AG04450 (cell line): ENCODE data around the gene PPP1R9B. TPM values are rescaled to one million over a fixed set of nuclear protein-coding genes. Genes with fewer than 3 reads are reported as not detected.

Experiments
- CTCF ChIA-PET: fragments of 300-600, 350-600 bp; formaldehyde crosslinking; extraction: SDS; loops from one replicate; lab custom pipeline; 2022; ENCODE audit warnings: antibody characterized with exemption, inconsistent platforms; lab: Charles Lee
- POLR2A ChIA-PET: fragments of 350-600 bp; formaldehyde crosslinking; extraction: SDS; loops from one replicate; lab custom pipeline; 2021; ENCODE audit warnings: antibody characterized with exemption, inconsistent platforms; lab: Yijun Ruan, JAX
- DNase-seq: peaks from one replicate; pipeline ENCODE4 v3.0.0-alpha.2; 2011; ENCODE audit warnings: low read depth, low spot score
- H3K27ac ChIP-seq: one replicate; pipeline ENCODE4 v1.5.1; 2012; ENCODE audit warnings: low read depth, low read length, control low read depth
- H3K27me3 ChIP-seq: one replicate; pipeline ENCODE4 v1.6.0; 2012; ENCODE audit warnings: low read length; ENCODE audit not compliant: control insufficient read depth, insufficient read depth
- H3K4me3 ChIP-seq: 2 replicates; pipeline ENCODE4 v1.5.1; 2011; ENCODE audit warnings: mild to moderate bottlenecking, low read depth, low read length, control low read depth
- H3K9me3 ChIP-seq: 2 replicates; pipeline ENCODE4 v1.5.1; 2012; ENCODE audit warnings: low read length; ENCODE audit not compliant: control insufficient read depth, insufficient read depth
- polyA plus RNA-seq: library from polyadenylated mRNA; depleted of rRNA; stranded (reverse); fragments of >200 nt; gene quantifications from 2 replicates; pipeline ENCODE4 v1.2.3, GENCODE V29; 2011
- TF ChIP-seq, protein P1 (sequence below): IDR thresholded peaks from 2 replicates; pipeline ENCODE4 v1.5.1; 2011; ENCODE audit warnings: low read depth, low read length, control low read depth, inconsistent platforms

PPP1R9B gene
- polyA plus RNA-seq, 1 experiment = 18.2 TPM

GRCh38 chr17:50103941-50104340 is 46.5 kb downstream of the PPP1R9B start:
- CTCF ChIA-PET = interaction anchor here (0.8 to 2.1 kb wide), 5 partner anchors 10 to 17 kb away, joined by 3 to 17 read pairs (median 4); no protein-coding TSS in a partner anchor
- POLR2A ChIA-PET = no interaction called here
- Histone ChIP-seq H3K27ac (no peak overlapping the region), H3K4me3 (no peak overlapping the region), H3K27me3 (no peaks in the 10 kb centered on the region), H3K9me3 (no peaks in the 10 kb centered on the region)
- TF ChIP-seq, protein P1, sequence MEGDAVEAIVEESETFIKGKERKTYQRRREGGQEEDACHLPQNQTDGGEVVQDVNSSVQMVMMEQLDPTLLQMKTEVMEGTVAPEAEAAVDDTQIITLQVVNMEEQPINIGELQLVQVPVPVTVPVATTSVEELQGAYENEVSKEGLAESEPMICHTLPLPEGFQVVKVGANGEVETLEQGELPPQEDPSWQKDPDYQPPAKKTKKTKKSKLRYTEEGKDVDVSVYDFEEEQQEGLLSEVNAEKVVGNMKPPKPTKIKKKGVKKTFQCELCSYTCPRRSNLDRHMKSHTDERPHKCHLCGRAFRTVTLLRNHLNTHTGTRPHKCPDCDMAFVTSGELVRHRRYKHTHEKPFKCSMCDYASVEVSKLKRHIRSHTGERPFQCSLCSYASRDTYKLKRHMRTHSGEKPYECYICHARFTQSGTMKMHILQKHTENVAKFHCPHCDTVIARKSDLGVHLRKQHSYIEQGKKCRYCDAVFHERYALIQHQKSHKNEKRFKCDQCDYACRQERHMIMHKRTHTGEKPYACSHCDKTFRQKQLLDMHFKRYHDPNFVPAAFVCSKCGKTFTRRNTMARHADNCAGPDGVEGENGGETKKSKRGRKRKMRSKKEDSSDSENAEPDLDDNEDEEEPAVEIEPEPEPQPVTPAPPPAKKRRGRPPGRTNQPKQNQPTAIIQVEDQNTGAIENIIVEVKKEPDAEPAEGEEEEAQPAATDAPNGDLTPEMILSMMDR = no peak
- no peak for DNase-seq

DNA sequence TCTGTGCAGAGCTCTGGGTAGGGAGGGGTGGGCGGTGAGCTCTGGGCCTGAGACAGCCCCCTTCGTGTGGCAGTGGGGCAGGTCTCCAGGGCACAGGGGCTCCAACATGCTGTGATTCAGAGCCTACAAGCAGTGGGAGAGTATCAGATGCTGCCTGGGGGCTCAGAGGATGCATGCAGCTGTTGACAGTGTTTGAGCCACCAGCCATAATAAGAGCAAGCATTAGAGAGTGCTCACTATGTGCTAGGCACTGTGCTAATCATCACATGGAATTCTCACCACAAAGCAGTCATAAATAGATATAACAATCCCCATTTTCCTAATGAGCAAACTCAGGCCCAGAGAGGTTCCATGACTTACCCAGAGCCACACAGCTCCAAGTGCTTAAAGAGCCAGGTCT is 47.2 kb downstream of the PPP1R9B start:
- Histone ChIP-seq H3K9me3 (no peaks in the 10 kb centered on the region), H3K27me3 (no peaks in the 10 kb centered on the region), H3K27ac (no peak overlapping the region), H3K4me3 (no peak overlapping the region)
- POLR2A ChIA-PET = interaction anchor here (0.5 kb wide), 1 partner anchor 88 kb away, joined by 3 read pairs; no protein-coding TSS in a partner anchor
- TF ChIP-seq, protein P1 = no peak
- CTCF ChIA-PET = interaction anchor here (1.5 to 1.8 kb wide), 2 partner anchors 9 to 11 kb away, joined by 5 to 17 read pairs; no protein-coding TSS in a partner anchor
- no peak for DNase-seq

- POLR2A ChIA-PET = interaction anchor here (0.5 kb wide), 1 partner anchor 87 kb away, joined by 3 read pairs; no protein-coding TSS in a partner anchor
- CTCF ChIA-PET = interaction anchor here (1.5 to 1.8 kb wide), 2 partner anchors 8 to 12 kb away, joined by 5 to 17 read pairs; no protein-coding TSS in a partner anchor
- no peak overlapping the region for H3K4me3 ChIP-seq
- TF ChIP-seq, protein P1 = no peak
- H3K27me3 ChIP-seq = no peaks in the 10 kb centered on the region
- H3K27ac ChIP-seq = no peak overlapping the region
- no peaks in the 10 kb centered on the region for H3K9me3 ChIP-seq
- no peak for DNase-seq
Measured at GRCh38 chr17:50102164-50102991, 48.1 kb downstream of the PPP1R9B start.

GRCh38 chr17:50101346-50102163 is 48.9 kb downstream of the PPP1R9B start:
- TF ChIP-seq, protein P1 = no peak
- DNase-seq = no peak
- Histone ChIP-seq H3K4me3 (no peak overlapping the region), H3K27me3 (no peaks in the 10 kb centered on the region), H3K9me3 (no peaks in the 10 kb centered on the region), H3K27ac (no peak overlapping the region)
- ChIA-PET CTCF (interaction anchor here (0.8 kb wide), 1 partner anchor 10 kb away, joined by 3 read pairs; no protein-coding TSS in a partner anchor), POLR2A (interaction anchor here (0.5 to 0.6 kb wide), 2 partner anchors 28 to 112 kb away, joined by 3 to 9 read pairs; partner anchors contain the start of gene SAMD14)
